ENCODE data around the gene ALDH1L1.
"Not testable (repeated sequence)": the region's sequence is repeated elsewhere in the genome, so short reads cannot be mapped to it uniquely, and the experiment has no call there.

Gene ALDH1L1

DNA sequence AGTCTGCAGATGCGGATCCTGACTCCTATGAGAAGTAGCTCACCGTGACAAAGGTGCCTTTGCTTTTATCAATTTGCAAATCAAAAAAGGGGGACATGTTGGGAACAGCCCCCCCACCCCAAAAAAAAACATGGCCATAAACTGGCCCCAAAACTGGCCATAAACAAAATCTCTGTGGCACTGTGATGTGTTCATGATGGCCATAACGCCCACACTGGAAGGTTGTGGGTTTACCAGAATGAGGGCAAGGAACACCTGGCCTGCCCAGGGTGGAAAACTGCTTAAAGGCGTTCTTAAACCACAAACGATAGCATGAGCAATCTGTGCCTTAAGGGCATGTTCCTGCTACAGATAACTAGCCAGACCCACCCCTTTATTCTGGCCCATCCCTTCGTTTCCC lies 84.1 kb downstream of the ALDH1L1 start:
- H3K23ac ChIP-seq (ENCODE audit: low read length); H4K91ac ChIP-seq (ENCODE audit: low read depth, low read length); H2AFZ ChIP-seq (ENCODE audit: insufficient read depth, low read length, poor library complexity); H2BK5ac ChIP-seq (ENCODE audit: low read depth, low read length, poor library complexity); H3K9me3 ChIP-seq (ENCODE audit: insufficient read depth, low read depth, low read length); H3K27me3 ChIP-seq (ENCODE audit: insufficient read depth, low read length); H3K4me3 ChIP-seq (ENCODE audit: low read depth, low read length); H2BK12ac ChIP-seq (ENCODE audit: low read length); H4K8ac ChIP-seq (ENCODE audit: low read depth, low read length); H3K18ac ChIP-seq (ENCODE audit: low read length); H2BK120ac ChIP-seq (ENCODE audit: insufficient read depth, low read length, poor library complexity); H3K9ac ChIP-seq (ENCODE audit: low read length); H3K14ac ChIP-seq (ENCODE audit: low read length); H2AK5ac ChIP-seq (ENCODE audit: low read length); H3K4ac ChIP-seq (ENCODE audit: low read depth, low read length); H4K12ac ChIP-seq (ENCODE audit: low read depth, low read length); H3K4me1 ChIP-seq (ENCODE audit: control insufficient read depth in 1 of 2, insufficient read depth in 2 of 2, low read length in 2 of 2); H3K79me2 ChIP-seq (ENCODE audit: control insufficient read depth, insufficient read depth, low read length, poor library complexity); H3K79me1 ChIP-seq (ENCODE audit: low read length); H3K4me2 ChIP-seq (ENCODE audit: low read length); DNase-seq; H3K27ac ChIP-seq (ENCODE audit: low read depth, low read length); H3K36me3 ChIP-seq (ENCODE audit: control insufficient read depth in 1 of 2, insufficient read depth in 2 of 2, low read length in 2 of 2): not testable (repeated sequence)
- WGBS (ENCODE audit: extremely low coverage, insufficient coverage, insufficient read length), result no CpG with 5 or more reads among the region's 6 CpGs

DNA sequence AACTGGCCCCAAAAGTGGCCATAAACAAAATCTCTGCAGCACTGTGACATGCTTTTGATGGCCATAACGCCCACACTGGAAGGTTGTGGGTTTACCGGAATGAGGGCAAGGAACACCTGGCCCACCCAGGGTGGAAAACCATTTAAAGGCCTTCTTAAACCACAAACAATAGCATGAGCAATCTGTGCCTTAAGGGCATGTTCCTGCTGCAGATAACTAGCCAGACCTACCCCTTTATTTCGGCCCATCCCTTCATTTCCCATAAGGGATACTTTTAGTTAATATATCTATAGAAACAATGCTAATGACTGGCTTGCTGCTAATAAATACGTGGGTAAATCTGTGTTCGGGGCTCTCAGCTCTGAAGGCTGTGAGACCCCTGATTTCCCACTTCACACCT lies 88.3 kb downstream of the ALDH1L1 start:
- H3K18ac ChIP-seq (ENCODE audit: low read length), result not testable (repeated sequence)
- no CpG with 5 or more reads among the region's 5 CpGs for WGBS (ENCODE audit: extremely low coverage, insufficient coverage, insufficient read length)

GRCh38 chr3:126087552-126088175 lies 92.7 kb downstream of the ALDH1L1 start:
- H3K4me3 ChIP-seq (ENCODE audit: low read depth, low read length), result no peak overlapping the region
- WGBS (ENCODE audit: extremely low coverage, insufficient coverage, insufficient read length), result 100% methylated on average over 1 of the region's 1 CpG
- DNase-seq, result no peak
- no peak overlapping the region for H4K91ac ChIP-seq (ENCODE audit: low read depth, low read length)
- no peak overlapping the region for H4K8ac ChIP-seq (ENCODE audit: low read depth, low read length)
- H3K14ac ChIP-seq (ENCODE audit: low read length), result no peak overlapping the region
- H3K4ac ChIP-seq (ENCODE audit: low read depth, low read length), result no peak overlapping the region
- H3K9ac ChIP-seq (ENCODE audit: low read length), result no peak overlapping the region
- no peak overlapping the region for H2AFZ ChIP-seq (ENCODE audit: insufficient read depth, low read length, poor library complexity)
- no peak overlapping the region for H2BK5ac ChIP-seq (ENCODE audit: low read depth, low read length, poor library complexity)
- H3K4me2 ChIP-seq (ENCODE audit: low read length), result no peak overlapping the region
- no peak overlapping the region for H4K12ac ChIP-seq (ENCODE audit: low read depth, low read length)
- no peaks in the 10 kb centered on the region for H3K27me3 ChIP-seq (ENCODE audit: insufficient read depth, low read length)
- no peak overlapping the region for H3K18ac ChIP-seq (ENCODE audit: low read length)
- H2BK12ac ChIP-seq (ENCODE audit: low read length), result no peak overlapping the region
- H3K79me2 ChIP-seq (ENCODE audit: control insufficient read depth, insufficient read depth, low read length, poor library complexity), result peaks cover 2% of the 10 kb centered on the region
- peaks cover 0 to 1% of the 10 kb centered on the region in 2 experiments for H3K36me3 ChIP-seq (ENCODE audit: control insufficient read depth in 1 of 2, insufficient read depth in 2 of 2, low read length in 2 of 2)
- H3K9me3 ChIP-seq (ENCODE audit: insufficient read depth, low read depth, low read length), result peaks cover 6% of the 10 kb centered on the region
- no peak overlapping the region for H3K27ac ChIP-seq (ENCODE audit: low read depth, low read length)
- H3K79me1 ChIP-seq (ENCODE audit: low read length), result peaks cover 11% of the 10 kb centered on the region
- H3K23ac ChIP-seq (ENCODE audit: low read length), result no peak overlapping the region
- H2AK5ac ChIP-seq (ENCODE audit: low read length), result no peak overlapping the region
- peaks cover 0 to 6% of the 10 kb centered on the region in 2 experiments for H3K4me1 ChIP-seq (ENCODE audit: control insufficient read depth in 1 of 2, insufficient read depth in 2 of 2, low read length in 2 of 2)
- no peak overlapping the region for H2BK120ac ChIP-seq (ENCODE audit: insufficient read depth, low read length, poor library complexity)

More for the DNA sequence above, 88.3 kb downstream of the ALDH1L1 start:
- not testable (repeated sequence) for H4K8ac ChIP-seq (ENCODE audit: low read depth, low read length); H3K4ac ChIP-seq (ENCODE audit: low read depth, low read length); H3K79me1 ChIP-seq (ENCODE audit: low read length); H4K12ac ChIP-seq (ENCODE audit: low read depth, low read length); H3K14ac ChIP-seq (ENCODE audit: low read length); H3K9ac ChIP-seq (ENCODE audit: low read length); H2BK120ac ChIP-seq (ENCODE audit: insufficient read depth, low read length, poor library complexity); H3K27ac ChIP-seq (ENCODE audit: low read depth, low read length); H3K23ac ChIP-seq (ENCODE audit: low read length); H3K36me3 ChIP-seq (ENCODE audit: control insufficient read depth in 1 of 2, insufficient read depth in 2 of 2, low read length in 2 of 2); DNase-seq; H2BK12ac ChIP-seq (ENCODE audit: low read length); H3K4me2 ChIP-seq (ENCODE audit: low read length); H3K4me3 ChIP-seq (ENCODE audit: low read depth, low read length); H2AK5ac ChIP-seq (ENCODE audit: low read length); H3K9me3 ChIP-seq (ENCODE audit: insufficient read depth, low read depth, low read length); H3K27me3 ChIP-seq (ENCODE audit: insufficient read depth, low read length); H4K91ac ChIP-seq (ENCODE audit: low read depth, low read length); H3K79me2 ChIP-seq (ENCODE audit: control insufficient read depth, insufficient read depth, low read length, poor library complexity); H2AFZ ChIP-seq (ENCODE audit: insufficient read depth, low read length, poor library complexity); H3K4me1 ChIP-seq (ENCODE audit: control insufficient read depth in 1 of 2, insufficient read depth in 2 of 2, low read length in 2 of 2); H2BK5ac ChIP-seq (ENCODE audit: low read depth, low read length, poor library complexity)

DNA sequence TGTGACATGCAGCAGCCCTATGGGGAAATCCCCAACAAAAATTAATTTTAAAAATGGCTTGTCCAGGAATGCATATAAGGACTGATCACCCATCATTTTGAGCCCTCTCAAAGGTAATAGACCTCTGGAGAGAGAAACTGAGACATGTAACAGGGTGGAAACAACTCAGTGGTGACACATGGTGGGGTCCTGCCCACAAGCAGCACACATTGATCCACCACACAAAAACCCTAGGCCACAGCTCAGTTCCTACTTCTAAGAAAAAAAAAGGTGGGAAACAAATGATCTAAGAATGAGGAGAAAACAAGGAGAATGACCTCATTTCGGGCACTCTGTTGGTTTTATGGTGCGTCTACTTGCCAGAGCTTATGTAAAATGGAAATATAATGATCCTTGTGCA lies 94.5 kb downstream of the ALDH1L1 start:
- no peak overlapping the region for H4K91ac ChIP-seq (ENCODE audit: low read depth, low read length)
- H3K79me2 ChIP-seq (ENCODE audit: control insufficient read depth, insufficient read depth, low read length, poor library complexity), result peaks cover 2% of the 10 kb centered on the region
- no peak overlapping the region for H3K4ac ChIP-seq (ENCODE audit: low read depth, low read length)
- peaks cover 3% of the 10 kb centered on the region for H3K9me3 ChIP-seq (ENCODE audit: insufficient read depth, low read depth, low read length)
- no peak overlapping the region for H4K12ac ChIP-seq (ENCODE audit: low read depth, low read length)
- H3K4me3 ChIP-seq (ENCODE audit: low read depth, low read length), result no peak overlapping the region
- no CpG with 5 or more reads among the region's 2 CpGs for WGBS (ENCODE audit: extremely low coverage, insufficient coverage, insufficient read length)
- no peak overlapping the region for H3K18ac ChIP-seq (ENCODE audit: low read length)
- DNase-seq, result no peak
- H3K4me2 ChIP-seq (ENCODE audit: low read length), result no peak overlapping the region
- no peak overlapping the region for H3K9ac ChIP-seq (ENCODE audit: low read length)
- no peak overlapping the region for H2BK120ac ChIP-seq (ENCODE audit: insufficient read depth, low read length, poor library complexity)
- H2BK12ac ChIP-seq (ENCODE audit: low read length), result no peak overlapping the region
- H3K36me3 ChIP-seq (ENCODE audit: control insufficient read depth in 1 of 2, insufficient read depth in 2 of 2, low read length in 2 of 2), result peaks cover 0 to 1% of the 10 kb centered on the region in 2 experiments
- no peak overlapping the region for H2BK5ac ChIP-seq (ENCODE audit: low read depth, low read length, poor library complexity)
- no peak overlapping the region for H3K27ac ChIP-seq (ENCODE audit: low read depth, low read length)
- no peak overlapping the region for H2AK5ac ChIP-seq (ENCODE audit: low read length)
- H2AFZ ChIP-seq (ENCODE audit: insufficient read depth, low read length, poor library complexity), result no peak overlapping the region
- H3K23ac ChIP-seq (ENCODE audit: low read length), result no peak overlapping the region
- H3K27me3 ChIP-seq (ENCODE audit: insufficient read depth, low read length), result no peaks in the 10 kb centered on the region
- no peak overlapping the region for H3K14ac ChIP-seq (ENCODE audit: low read length)
- peaks cover 0 to 6% of the 10 kb centered on the region in 2 experiments for H3K4me1 ChIP-seq (ENCODE audit: control insufficient read depth in 1 of 2, insufficient read depth in 2 of 2, low read length in 2 of 2)
- H3K79me1 ChIP-seq (ENCODE audit: low read length), result peaks cover 11% of the 10 kb centered on the region
- no peak overlapping the region for H4K8ac ChIP-seq (ENCODE audit: low read depth, low read length)
